Measurements from ENCODE around the gene PARD3.

PARD3 gene

DNA sequence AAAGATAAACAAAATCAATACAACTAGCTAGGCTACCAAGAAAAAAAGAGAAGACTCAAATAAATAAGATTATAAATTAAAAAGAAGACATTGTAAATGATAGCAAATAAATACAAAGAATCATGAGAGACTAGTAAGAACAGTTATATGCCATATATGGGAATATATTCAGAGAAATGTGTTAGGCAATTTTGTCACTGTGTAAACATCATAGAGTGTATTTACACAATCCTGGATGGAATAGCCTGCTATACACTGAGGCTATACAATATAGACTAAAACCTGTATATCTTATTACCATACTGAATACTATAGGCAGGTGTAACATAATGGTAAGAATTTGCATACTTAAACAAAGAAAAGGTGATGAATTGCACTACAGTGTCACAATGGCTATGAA lies 717.4 kb downstream of the PARD3 start:
- no peak overlapping the region for H3K4me3 ChIP-seq (ENCODE audit: low read depth, low read length)

DNA sequence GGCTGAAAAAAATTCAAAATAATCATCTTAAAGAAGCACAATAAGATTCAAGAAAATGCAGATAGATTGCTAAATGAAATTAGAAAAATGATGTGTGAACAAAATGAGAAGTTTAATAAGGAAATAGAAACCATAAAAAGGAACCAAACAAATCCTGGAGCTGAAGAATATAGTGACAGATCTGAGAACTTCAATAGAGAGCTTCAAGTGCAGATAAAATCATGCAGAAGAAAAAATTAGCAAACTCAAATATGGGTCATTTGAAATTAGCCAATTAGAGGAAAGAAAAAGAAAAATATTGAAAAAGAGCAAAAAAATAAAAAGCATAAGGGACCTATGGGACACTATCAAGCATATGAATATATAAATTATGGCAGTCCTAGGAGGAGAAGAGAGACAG lies 720.1 kb downstream of the PARD3 start:
- TF ChIP-seq, protein P1, sequence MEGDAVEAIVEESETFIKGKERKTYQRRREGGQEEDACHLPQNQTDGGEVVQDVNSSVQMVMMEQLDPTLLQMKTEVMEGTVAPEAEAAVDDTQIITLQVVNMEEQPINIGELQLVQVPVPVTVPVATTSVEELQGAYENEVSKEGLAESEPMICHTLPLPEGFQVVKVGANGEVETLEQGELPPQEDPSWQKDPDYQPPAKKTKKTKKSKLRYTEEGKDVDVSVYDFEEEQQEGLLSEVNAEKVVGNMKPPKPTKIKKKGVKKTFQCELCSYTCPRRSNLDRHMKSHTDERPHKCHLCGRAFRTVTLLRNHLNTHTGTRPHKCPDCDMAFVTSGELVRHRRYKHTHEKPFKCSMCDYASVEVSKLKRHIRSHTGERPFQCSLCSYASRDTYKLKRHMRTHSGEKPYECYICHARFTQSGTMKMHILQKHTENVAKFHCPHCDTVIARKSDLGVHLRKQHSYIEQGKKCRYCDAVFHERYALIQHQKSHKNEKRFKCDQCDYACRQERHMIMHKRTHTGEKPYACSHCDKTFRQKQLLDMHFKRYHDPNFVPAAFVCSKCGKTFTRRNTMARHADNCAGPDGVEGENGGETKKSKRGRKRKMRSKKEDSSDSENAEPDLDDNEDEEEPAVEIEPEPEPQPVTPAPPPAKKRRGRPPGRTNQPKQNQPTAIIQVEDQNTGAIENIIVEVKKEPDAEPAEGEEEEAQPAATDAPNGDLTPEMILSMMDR (IDR thresholded peaks at IDR 0.05; ENCODE audit: insufficient read depth, low read depth, low read length, missing control alignments) = no peak

More for the DNA sequence above, 717.4 kb downstream of the PARD3 start:
- TF ChIP-seq, protein P1 (IDR thresholded peaks at IDR 0.05; ENCODE audit: insufficient read depth, low read depth, low read length, missing control alignments) = no peak
- no peak for DNase-seq (ENCODE audit: low read depth)

DNA sequence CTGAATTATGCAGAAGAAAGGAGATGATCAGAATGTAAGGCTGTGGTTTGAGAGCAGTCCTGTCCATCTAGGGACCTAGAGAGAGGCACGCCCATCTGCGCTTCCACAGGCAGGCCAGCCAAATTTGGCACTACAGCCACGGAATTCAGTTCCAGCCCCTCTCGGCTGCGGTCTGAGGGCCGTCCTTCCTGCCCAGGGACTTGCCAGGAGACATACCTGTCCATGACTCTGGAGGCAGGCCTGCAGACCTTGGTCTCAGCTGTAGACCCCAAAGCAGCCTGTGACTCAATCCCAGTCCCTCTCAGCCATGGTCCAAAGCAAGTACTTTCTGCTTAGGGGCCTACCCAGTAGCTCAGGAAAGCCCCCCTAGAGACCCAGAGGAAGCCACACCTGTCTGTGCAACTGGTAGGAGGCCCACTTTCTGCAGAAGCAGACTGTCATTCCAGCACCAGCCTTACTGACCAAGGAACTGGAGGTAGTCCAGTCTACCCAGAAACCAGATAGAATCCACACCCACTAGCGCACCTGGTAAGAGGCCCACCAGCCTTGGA lies 720.9 kb downstream of the PARD3 start:
- H3K4me3 ChIP-seq (ENCODE audit: low read depth, low read length) = no peak overlapping the region
- DNase-seq (ENCODE audit: low read depth) = no peak
- TF ChIP-seq, protein P1 (IDR thresholded peaks at IDR 0.05; ENCODE audit: insufficient read depth, low read depth, low read length, missing control alignments) = no peak

More for the DNA sequence above, 720.1 kb downstream of the PARD3 start:
- H3K4me3 ChIP-seq (ENCODE audit: low read depth, low read length) = no peak overlapping the region
- no peak for DNase-seq (ENCODE audit: low read depth)

DNA sequence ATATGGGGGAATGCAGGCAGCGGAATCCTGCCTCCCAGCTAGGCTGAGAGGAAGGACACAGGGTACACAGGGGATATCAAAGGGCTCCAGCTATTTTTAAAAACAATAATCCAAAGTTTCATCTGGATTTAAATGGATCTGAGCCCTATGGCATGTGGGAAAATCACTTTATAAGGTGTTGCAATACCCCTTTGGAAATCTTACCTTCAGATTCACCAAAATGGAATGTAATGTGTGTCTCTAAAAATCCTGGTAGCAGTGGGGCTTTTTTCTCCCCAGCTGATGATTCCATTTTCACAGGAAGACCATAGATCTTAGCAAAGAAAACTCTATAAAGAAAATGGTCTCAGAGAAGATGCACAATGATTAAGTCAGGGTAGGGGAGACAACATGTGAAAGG lies 722.2 kb downstream of the PARD3 start:
- H3K4me3 ChIP-seq (ENCODE audit: low read depth, low read length) = no peak overlapping the region
- TF ChIP-seq, protein P1 (IDR thresholded peaks at IDR 0.05; ENCODE audit: insufficient read depth, low read depth, low read length, missing control alignments) = no peak
- DNase-seq (ENCODE audit: low read depth) = no peak

DNA sequence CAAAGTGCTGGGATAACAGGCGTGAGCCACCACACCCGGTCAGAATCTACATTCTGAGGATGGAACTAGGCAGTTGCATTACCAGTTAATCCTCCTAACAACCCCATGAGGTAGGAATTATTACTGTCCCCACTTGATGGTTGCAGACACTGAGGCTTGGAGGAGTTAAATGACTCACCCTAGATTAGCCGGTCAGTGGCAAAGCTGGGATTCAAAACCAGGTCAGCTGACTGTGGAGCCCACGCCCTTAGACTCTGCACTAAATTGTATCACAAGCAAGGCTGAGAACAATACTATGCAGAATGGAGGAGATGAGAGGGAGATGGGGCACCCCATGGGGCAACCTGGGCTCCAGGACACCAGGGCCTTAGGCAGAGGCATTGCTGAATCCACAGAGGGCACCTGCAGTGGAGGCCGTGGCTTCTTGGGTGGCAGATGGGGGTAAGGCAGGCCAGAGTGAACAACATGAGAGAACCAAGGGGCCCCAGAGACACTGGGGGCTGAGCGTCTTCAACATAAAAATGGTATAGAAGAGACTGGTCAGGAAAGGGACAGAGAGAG lies 723.4 kb downstream of the PARD3 start:
- no peak overlapping the region for H3K4me3 ChIP-seq (ENCODE audit: low read depth, low read length)
- DNase-seq (ENCODE audit: low read depth) = no peak
- TF ChIP-seq, protein P1 (IDR thresholded peaks at IDR 0.05; ENCODE audit: insufficient read depth, low read depth, low read length, missing control alignments) = no peak

DNA sequence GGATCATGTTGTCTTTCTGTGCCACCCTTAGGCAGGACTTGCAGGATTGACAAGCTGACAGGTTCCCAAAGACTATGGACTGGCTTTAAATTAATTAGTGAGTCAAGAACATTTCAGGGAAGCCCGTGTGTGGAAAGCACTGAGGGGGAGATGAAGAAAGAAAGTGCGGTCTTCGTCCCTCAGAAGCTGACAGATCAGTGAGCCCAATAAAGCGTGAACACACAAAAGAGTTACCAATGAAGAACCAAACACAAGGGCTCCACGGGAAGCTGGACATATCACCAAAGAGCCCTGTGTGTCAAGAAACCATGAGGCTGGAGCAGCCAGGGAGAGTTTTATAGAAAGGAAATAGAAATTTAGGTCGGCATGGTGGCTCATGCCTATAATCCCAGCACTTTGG lies 725.8 kb downstream of the PARD3 start:
- no peak for DNase-seq (ENCODE audit: low read depth)
- H3K4me3 ChIP-seq (ENCODE audit: low read depth, low read length) = no peak overlapping the region
- TF ChIP-seq, protein P1 (IDR thresholded peaks at IDR 0.05; ENCODE audit: insufficient read depth, low read depth, low read length, missing control alignments) = no peak
